ENCODE measurements around the gene CTTNBP2. TPM values are rescaled to one million over a fixed set of nuclear protein-coding genes. Genes with fewer than 3 reads are reported as not detected.

CTTNBP2 gene
- total and polyA plus RNA-seq, 2 donors (not counting 1 experiment from before 2014, with no cell fraction given), result 0.04 to 0.27 TPM

DNA sequence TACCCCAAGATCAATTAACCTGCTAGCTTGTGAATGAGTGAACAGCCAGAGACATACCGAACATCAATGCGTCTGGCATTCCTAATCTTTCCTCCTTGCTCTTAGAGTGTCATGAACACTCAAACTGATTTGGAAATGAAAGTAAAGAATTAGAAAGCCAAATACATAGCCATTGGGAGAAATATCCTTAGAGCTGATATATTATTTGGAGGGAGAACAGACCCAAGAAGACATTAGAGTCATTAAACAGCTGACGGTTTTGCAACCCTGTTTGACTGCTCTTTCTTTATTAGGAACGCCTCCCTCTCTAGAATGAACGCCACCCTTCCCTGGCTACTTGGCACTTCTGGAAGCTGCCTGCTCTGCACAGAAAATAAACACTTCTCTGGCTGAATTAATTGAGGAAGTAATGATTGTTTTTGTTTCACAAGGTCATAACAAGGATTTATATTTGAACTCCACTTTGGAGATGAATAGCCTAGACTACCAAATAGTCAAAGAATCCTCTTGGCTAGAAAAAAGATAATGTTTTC lies 42.8 kb downstream of the CTTNBP2 start:
- Histone ChIP-seq H3K27ac (ENCODE audit: low read length in 2 of 2) (no peak overlapping the region), H3K9ac (ENCODE audit: low read length) (no peak overlapping the region), H2AFZ (ENCODE audit: insufficient read depth, low read depth, low read length, poor library complexity, severe bottlenecking) (no peak overlapping the region), H3K4me3 (ENCODE audit: control extremely low read depth in 1 of 5, extremely low read depth in 1 of 5, insufficient read depth in 1 of 5, low read depth in 2 of 5, low read length in 4 of 5) (no peak overlapping the region), H3K36me3 (replicated peaks in 1 of 2; ENCODE audit: control extremely low read depth in 1 of 2, control insufficient read depth in 1 of 2, extremely low read depth in 1 of 2, insufficient read depth in 2 of 2, low read length in 1 of 2) (no peaks in the 10 kb centered on the region), H3K4me1 (ENCODE audit: control insufficient read depth in 2 of 2, insufficient read depth in 2 of 2, low read length in 2 of 2) (no peaks in the 10 kb centered on the region), H4K20me1 (ENCODE audit: control insufficient read depth, insufficient read depth, low read length, poor library complexity, severe bottlenecking) (no peaks in the 10 kb centered on the region), H3K9me3 (ENCODE audit: control extremely low read depth in 1 of 3, control insufficient read depth in 2 of 3, insufficient read depth in 1 of 3, low read length in 2 of 3) (no peaks in the 10 kb centered on the region), H3K27me3 (replicated peaks in 1 of 4; ENCODE audit: control extremely low read depth in 1 of 4, control insufficient read depth in 3 of 4, insufficient read depth in 4 of 4, low read length in 3 of 4) (no peaks in the 10 kb centered on the region), H3K79me2 (ENCODE audit: control insufficient read depth, insufficient read depth, low read length) (no peaks in the 10 kb centered on the region), H3K4me2 (replicated peaks; ENCODE audit: low read depth, low read length, poor library complexity, severe bottlenecking) (no peak overlapping the region)
- no peak overlapping the region for H3K27ac Mint-ChIP-seq
- no peaks in the 10 kb centered on the region for H3K4me1 Mint-ChIP-seq
- ChIA-PET CTCF (no interaction called here), POLR2A (no interaction called here)
- peaks cover 3% of the 10 kb centered on the region for H3K27me3 Mint-ChIP-seq
- ATAC-seq (ENCODE audit: low read depth), result no peak
- no CpG with 5 or more reads among the region's 5 CpGs for WGBS (ENCODE audit: insufficient coverage)
- TF ChIP-seq, protein P1, sequence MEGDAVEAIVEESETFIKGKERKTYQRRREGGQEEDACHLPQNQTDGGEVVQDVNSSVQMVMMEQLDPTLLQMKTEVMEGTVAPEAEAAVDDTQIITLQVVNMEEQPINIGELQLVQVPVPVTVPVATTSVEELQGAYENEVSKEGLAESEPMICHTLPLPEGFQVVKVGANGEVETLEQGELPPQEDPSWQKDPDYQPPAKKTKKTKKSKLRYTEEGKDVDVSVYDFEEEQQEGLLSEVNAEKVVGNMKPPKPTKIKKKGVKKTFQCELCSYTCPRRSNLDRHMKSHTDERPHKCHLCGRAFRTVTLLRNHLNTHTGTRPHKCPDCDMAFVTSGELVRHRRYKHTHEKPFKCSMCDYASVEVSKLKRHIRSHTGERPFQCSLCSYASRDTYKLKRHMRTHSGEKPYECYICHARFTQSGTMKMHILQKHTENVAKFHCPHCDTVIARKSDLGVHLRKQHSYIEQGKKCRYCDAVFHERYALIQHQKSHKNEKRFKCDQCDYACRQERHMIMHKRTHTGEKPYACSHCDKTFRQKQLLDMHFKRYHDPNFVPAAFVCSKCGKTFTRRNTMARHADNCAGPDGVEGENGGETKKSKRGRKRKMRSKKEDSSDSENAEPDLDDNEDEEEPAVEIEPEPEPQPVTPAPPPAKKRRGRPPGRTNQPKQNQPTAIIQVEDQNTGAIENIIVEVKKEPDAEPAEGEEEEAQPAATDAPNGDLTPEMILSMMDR (IDR thresholded peaks at IDR 0.05), result no peak
- TF ChIP-seq EZH2 (IDR thresholded peaks at IDR 0.05; ENCODE audit: borderline replicate concordance, insufficient read depth, low read depth, low read length, poor library complexity, severe bottlenecking), result no peak
- intact Hi-C loops (cut with micrococcal nuclease), result no loop called here
- no peaks in the 10 kb centered on the region for H3K9me3 Mint-ChIP-seq (ENCODE audit: insufficient read depth)
- no peak for DNase-seq
- no peak overlapping the region for H3K4me3 Mint-ChIP-seq

GRCh38 chr7:117829450-117830117 lies 43.7 kb downstream of the CTTNBP2 start:
- Mint-ChIP-seq H3K4me1 (no peaks in the 10 kb centered on the region), H3K27ac (no peak overlapping the region), H3K27me3 (peaks cover 3% of the 10 kb centered on the region), H3K9me3 (ENCODE audit: insufficient read depth) (no peaks in the 10 kb centered on the region), H3K4me3 (no peak overlapping the region)
- Histone ChIP-seq H3K9me3 (ENCODE audit: control extremely low read depth in 1 of 3, control insufficient read depth in 2 of 3, insufficient read depth in 1 of 3, low read length in 2 of 3) (no peaks in the 10 kb centered on the region), H3K4me2 (replicated peaks; ENCODE audit: low read depth, low read length, poor library complexity, severe bottlenecking) (no peak overlapping the region), H4K20me1 (ENCODE audit: control insufficient read depth, insufficient read depth, low read length, poor library complexity, severe bottlenecking) (no peaks in the 10 kb centered on the region), H3K27me3 (replicated peaks in 1 of 4; ENCODE audit: control extremely low read depth in 1 of 4, control insufficient read depth in 3 of 4, insufficient read depth in 4 of 4, low read length in 3 of 4) (no peaks in the 10 kb centered on the region), H3K4me1 (ENCODE audit: control insufficient read depth in 2 of 2, insufficient read depth in 2 of 2, low read length in 2 of 2) (no peaks in the 10 kb centered on the region), H2AFZ (ENCODE audit: insufficient read depth, low read depth, low read length, poor library complexity, severe bottlenecking) (no peak overlapping the region), H3K4me3 (ENCODE audit: control extremely low read depth in 1 of 5, extremely low read depth in 1 of 5, insufficient read depth in 1 of 5, low read depth in 2 of 5, low read length in 4 of 5) (no peak overlapping the region), H3K9ac (ENCODE audit: low read length) (no peak overlapping the region), H3K36me3 (replicated peaks in 1 of 2; ENCODE audit: control extremely low read depth in 1 of 2, control insufficient read depth in 1 of 2, extremely low read depth in 1 of 2, insufficient read depth in 2 of 2, low read length in 1 of 2) (no peaks in the 10 kb centered on the region), H3K27ac (ENCODE audit: low read length in 2 of 2) (no peak overlapping the region), H3K79me2 (ENCODE audit: control insufficient read depth, insufficient read depth, low read length) (no peaks in the 10 kb centered on the region)
- 60% methylated on average over 1 of the region's 1 CpG for WGBS (ENCODE audit: insufficient coverage)
- DNase-seq (no peak), ATAC-seq (ENCODE audit: low read depth) (no peak)
- ChIA-PET POLR2A (no interaction called here), CTCF (no interaction called here)
- intact Hi-C loops (cut with micrococcal nuclease), result no loop called here
- TF ChIP-seq EZH2 (IDR thresholded peaks at IDR 0.05; ENCODE audit: borderline replicate concordance, insufficient read depth, low read depth, low read length, poor library complexity, severe bottlenecking), result no peak
